ENCODE results near the gene OCA2.

The OCA2 gene

GRCh38 chr15:28118531-28118930 is 19.4 kb upstream of the OCA2 start:
- no peak for TF ChIP-seq CTCF (IDR thresholded peaks at IDR 0.05; ENCODE audit: low read depth, low read length, missing control alignments)
- no peak for DNase-seq (ENCODE audit: extremely low read depth, low read depth)
- no peak overlapping the region for H3K4me3 ChIP-seq (replicated peaks; ENCODE audit: low read depth, low read length)

GRCh38 chr15:28118083-28118482 is 19.0 kb upstream of the OCA2 start:
- no peak overlapping the region for H3K4me3 ChIP-seq (replicated peaks; ENCODE audit: low read depth, low read length)
- no peak for TF ChIP-seq CTCF (IDR thresholded peaks at IDR 0.05; ENCODE audit: low read depth, low read length, missing control alignments)

GRCh38 chr15:28117432-28117990 is 18.4 kb upstream of the OCA2 start:
- TF ChIP-seq CTCF (IDR thresholded peaks at IDR 0.05; ENCODE audit: low read depth, low read length, missing control alignments) = no peak
- no peak overlapping the region for H3K4me3 ChIP-seq (replicated peaks; ENCODE audit: low read depth, low read length)
- DNase-seq (ENCODE audit: extremely low read depth, low read depth) = no peak

More at GRCh38 chr15:28118083-28118482, 19.0 kb upstream of the OCA2 start:
- DNase-seq (ENCODE audit: extremely low read depth, low read depth) = no peak

- DNase-seq (ENCODE audit: extremely low read depth, low read depth) = no peak
- no peak overlapping the region for H3K4me3 ChIP-seq (replicated peaks; ENCODE audit: low read depth, low read length)
- TF ChIP-seq CTCF (IDR thresholded peaks at IDR 0.05; ENCODE audit: low read depth, low read length, missing control alignments) = no peak
Measured at GRCh38 chr15:28116521-28117431, 17.7 kb upstream of the OCA2 start.

- no peak for TF ChIP-seq CTCF (IDR thresholded peaks at IDR 0.05; ENCODE audit: low read depth, low read length, missing control alignments)
- no peak overlapping the region for H3K4me3 ChIP-seq (replicated peaks; ENCODE audit: low read depth, low read length)
- DNase-seq (ENCODE audit: extremely low read depth, low read depth) = no peak
Measured at GRCh38 chr15:28115871-28116270, 16.8 kb upstream of the OCA2 start.

GRCh38 chr15:28114721-28115622 is 15.9 kb upstream of the OCA2 start:
- H3K4me3 ChIP-seq (replicated peaks; ENCODE audit: low read depth, low read length) = no peak overlapping the region
- no peak for DNase-seq (ENCODE audit: extremely low read depth, low read depth)
- no peak for TF ChIP-seq CTCF (IDR thresholded peaks at IDR 0.05; ENCODE audit: low read depth, low read length, missing control alignments)

Data from HFF-Myc (cell line).